ENCODE measurements around the gene OPA1.

Gene OPA1

GRCh38 chr3:193686665-193687483, 93.9 kb downstream of the OPA1 start:
- no peak for DNase-seq
- no peaks in the 10 kb centered on the region for H3K9me3 Mint-ChIP-seq
- peaks cover 17 to 29% of the 10 kb centered on the region in 2 donors for H3K36me3 Mint-ChIP-seq
- no peak for ATAC-seq (replicated peaks)
- no peak overlapping the region for H3K27ac Mint-ChIP-seq
- H3K4me3 Mint-ChIP-seq = no peak overlapping the region
- H3K27me3 Mint-ChIP-seq = no peaks in the 10 kb centered on the region
- no peaks in the 10 kb centered on the region for H3K4me1 Mint-ChIP-seq

GRCh38 chr3:193688834-193689714, 96.1 kb downstream of the OPA1 start:
- H3K36me3 Mint-ChIP-seq = peaks cover 12 to 23% of the 10 kb centered on the region in 2 donors
- H3K9me3 Mint-ChIP-seq = no peaks in the 10 kb centered on the region
- peaks cover 0 to 7% of the 10 kb centered on the region in 2 donors for H3K4me1 Mint-ChIP-seq
- ATAC-seq (replicated peaks) (no peak), DNase-seq (no peak)
- no peak overlapping the region for H3K27ac Mint-ChIP-seq
- H3K4me3 Mint-ChIP-seq = no peak overlapping the region
- H3K27me3 Mint-ChIP-seq = no peaks in the 10 kb centered on the region

- no peak for DNase-seq
- no peaks in the 10 kb centered on the region for H3K27me3 Mint-ChIP-seq
- no peak overlapping the region for H3K27ac Mint-ChIP-seq
- H3K4me3 Mint-ChIP-seq = no peak overlapping the region
- H3K36me3 Mint-ChIP-seq = peaks cover 13 to 34% of the 10 kb centered on the region in 2 donors
- no peaks in the 10 kb centered on the region for H3K9me3 Mint-ChIP-seq
- peak; percentile 42 to 61 for ATAC-seq (replicated peaks)
- H3K4me1 Mint-ChIP-seq = peaks cover 0 to 7% of the 10 kb centered on the region in 2 donors
Observed at GRCh38 chr3:193693774-193694173, 100.8 kb downstream of the OPA1 start.

GRCh38 chr3:193701953-193702635, 109.1 kb downstream of the OPA1 start:
- Mint-ChIP-seq H3K4me1 (peaks cover 9 to 13% of the 10 kb centered on the region in 2 donors), H3K27ac (no peak overlapping the region), H3K9me3 (no peaks in the 10 kb centered on the region), H3K4me3 (no peak overlapping the region), H3K36me3 (peaks cover 17 to 36% of the 10 kb centered on the region in 2 donors), H3K27me3 (no peaks in the 10 kb centered on the region)
- ATAC-seq (replicated peaks) = peak; percentile 52 to 69
- DNase-seq = no peak

- no peaks in the 10 kb centered on the region for H3K9me3 Mint-ChIP-seq
- H3K27me3 Mint-ChIP-seq = no peaks in the 10 kb centered on the region
- H3K36me3 Mint-ChIP-seq = peaks cover 19 to 35% of the 10 kb centered on the region in 2 donors
- H3K4me1 Mint-ChIP-seq = peaks cover 9 to 13% of the 10 kb centered on the region in 2 donors
- ATAC-seq (replicated peaks) (no peak), DNase-seq (no peak)
- no peak overlapping the region for H3K4me3 Mint-ChIP-seq
- H3K27ac Mint-ChIP-seq = no peak overlapping the region
Observed at GRCh38 chr3:193702967-193703366, 110.0 kb downstream of the OPA1 start.

- Mint-ChIP-seq H3K9me3 (no peaks in the 10 kb centered on the region), H3K4me3 (no peak overlapping the region), H3K27ac (no peak overlapping the region), H3K36me3 (peaks cover 18 to 26% of the 10 kb centered on the region in 2 donors), H3K4me1 (peaks cover 9 to 13% of the 10 kb centered on the region in 2 donors), H3K27me3 (no peaks in the 10 kb centered on the region)
- ATAC-seq (replicated peaks) (no peak), DNase-seq (no peak)
Observed at GRCh38 chr3:193704431-193704830, 111.4 kb downstream of the OPA1 start.

- Mint-ChIP-seq H3K4me1 (no peaks in the 10 kb centered on the region), H3K4me3 (no peak overlapping the region), H3K36me3 (peaks cover 9 to 10% of the 10 kb centered on the region in 2 donors), H3K9me3 (no peaks in the 10 kb centered on the region), H3K27ac (no peak overlapping the region), H3K27me3 (no peaks in the 10 kb centered on the region)
- ATAC-seq (replicated peaks) (no peak), DNase-seq (no peak)
Observed at GRCh38 chr3:193708270-193708669, 115.3 kb downstream of the OPA1 start.

- Mint-ChIP-seq H3K27me3 (no peaks in the 10 kb centered on the region), H3K4me3 (no peak overlapping the region), H3K4me1 (no peaks in the 10 kb centered on the region), H3K9me3 (peaks cover 7 to 9% of the 10 kb centered on the region in 2 donors), H3K36me3 (peaks cover 12 to 21% of the 10 kb centered on the region in 2 donors), H3K27ac (no peak overlapping the region)
- DNase-seq (no peak), ATAC-seq (replicated peaks) (no peak)
Observed at GRCh38 chr3:193710286-193711165, 117.5 kb downstream of the OPA1 start.

GRCh38 chr3:193711166-193711485, 118.1 kb downstream of the OPA1 start:
- H3K4me3 Mint-ChIP-seq = no peak overlapping the region
- H3K9me3 Mint-ChIP-seq = peaks cover 7 to 9% of the 10 kb centered on the region in 2 donors
- no peaks in the 10 kb centered on the region for H3K27me3 Mint-ChIP-seq
- no peak for ATAC-seq (replicated peaks)
- DNase-seq = no peak
- peaks cover under 1 to 3% of the 10 kb centered on the region in 2 donors for H3K4me1 Mint-ChIP-seq
- H3K27ac Mint-ChIP-seq = no peak overlapping the region
- H3K36me3 Mint-ChIP-seq = peaks cover 13 to 26% of the 10 kb centered on the region in 2 donors

- no peak for DNase-seq
- no peak overlapping the region for H3K4me3 Mint-ChIP-seq
- peaks cover 5% of the 10 kb centered on the region in 2 donors for H3K4me1 Mint-ChIP-seq
- H3K9me3 Mint-ChIP-seq = peaks cover 7 to 9% of the 10 kb centered on the region in 2 donors
- H3K36me3 Mint-ChIP-seq = peaks cover 13 to 26% of the 10 kb centered on the region in 2 donors
- no peak overlapping the region for H3K27ac Mint-ChIP-seq
- H3K27me3 Mint-ChIP-seq = no peaks in the 10 kb centered on the region
- ATAC-seq (replicated peaks) = no peak
Observed at GRCh38 chr3:193711523-193711963, 118.5 kb downstream of the OPA1 start.

- no peak for ATAC-seq (replicated peaks)
- no peak for DNase-seq
- H3K27ac Mint-ChIP-seq = no peak overlapping the region
- peaks cover 13 to 26% of the 10 kb centered on the region in 2 donors for H3K36me3 Mint-ChIP-seq
- peaks cover 7 to 9% of the 10 kb centered on the region in 2 donors for H3K9me3 Mint-ChIP-seq
- no peaks in the 10 kb centered on the region for H3K27me3 Mint-ChIP-seq
- H3K4me3 Mint-ChIP-seq = no peak overlapping the region
- H3K4me1 Mint-ChIP-seq = peaks cover 7 to 10% of the 10 kb centered on the region in 2 donors
Observed at GRCh38 chr3:193711964-193712598, 119.1 kb downstream of the OPA1 start.

- peaks cover 12 to 24% of the 10 kb centered on the region in 2 donors for H3K36me3 Mint-ChIP-seq
- DNase-seq (no peak), ATAC-seq (replicated peaks) (no peak)
- no peak overlapping the region for H3K4me3 Mint-ChIP-seq
- peaks cover 7 to 10% of the 10 kb centered on the region in 2 donors for H3K4me1 Mint-ChIP-seq
- no peak overlapping the region for H3K27ac Mint-ChIP-seq
- peaks cover 7 to 9% of the 10 kb centered on the region in 2 donors for H3K9me3 Mint-ChIP-seq
- no peaks in the 10 kb centered on the region for H3K27me3 Mint-ChIP-seq
Observed at GRCh38 chr3:193712938-193713337, 119.9 kb downstream of the OPA1 start.

- H3K36me3 Mint-ChIP-seq = peaks cover 11 to 26% of the 10 kb centered on the region in 2 donors
- no peaks in the 10 kb centered on the region for H3K27me3 Mint-ChIP-seq
- ATAC-seq (replicated peaks) = no peak
- H3K4me1 Mint-ChIP-seq = peaks cover 7 to 10% of the 10 kb centered on the region in 2 donors
- no peak for DNase-seq
- peaks cover 11 to 12% of the 10 kb centered on the region in 2 donors for H3K9me3 Mint-ChIP-seq
- no peak overlapping the region for H3K4me3 Mint-ChIP-seq
- H3K27ac Mint-ChIP-seq = no peak overlapping the region
Observed at GRCh38 chr3:193714523-193715137, 121.6 kb downstream of the OPA1 start.
